ENCODE measurements around the gene ZSWIM6.
A peak's percentile ranks its signal among the peaks of the same experiment; 100 is the strongest.

ZSWIM6 gene

DNA sequence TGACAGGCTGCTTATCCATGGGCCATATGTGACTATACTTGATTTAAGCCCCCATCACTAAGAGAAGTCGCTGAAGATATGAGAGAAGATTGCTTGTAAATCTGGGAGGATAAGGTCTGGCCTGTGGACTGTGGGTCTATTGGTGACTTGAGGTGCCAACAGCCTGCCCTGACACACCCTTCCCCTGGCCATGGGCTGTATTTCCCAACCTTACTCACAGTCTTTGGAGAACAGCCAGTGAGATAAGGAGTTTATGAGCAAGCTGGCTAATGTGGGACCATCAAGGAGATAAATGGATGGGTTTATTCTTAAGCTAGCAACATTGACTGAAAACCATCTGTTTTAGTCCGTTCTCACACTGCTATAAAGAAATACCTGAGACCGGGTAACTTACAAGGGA is 231.3 kb downstream of the ZSWIM6 start:
- DNase-seq = peak; percentile 13

- no peak for DNase-seq
These were observed 235.3 kb downstream of the ZSWIM6 start for GRCh38 chr5:61567337-61567736.

DNA sequence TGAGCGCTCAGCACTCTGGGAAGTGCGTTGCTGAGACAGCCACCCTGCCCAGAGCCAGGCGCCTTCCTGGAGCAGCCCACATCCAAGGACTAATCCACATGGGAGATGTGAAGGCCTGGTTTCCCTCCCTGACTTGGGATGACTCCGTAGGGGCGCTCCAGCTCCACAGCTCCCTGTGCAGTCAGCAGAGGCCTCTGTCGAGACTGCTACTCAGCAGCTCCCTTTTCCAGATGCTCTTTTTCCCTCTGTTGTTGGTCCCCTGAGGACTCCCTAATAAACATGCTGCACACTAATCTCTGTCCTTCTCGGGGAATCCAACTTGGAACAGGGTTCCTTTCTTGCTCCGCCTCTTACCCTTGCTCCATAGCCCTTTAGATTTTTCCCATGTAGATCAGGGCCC is 237.3 kb downstream of the ZSWIM6 start:
- DNase-seq = peak; percentile 3

DNA sequence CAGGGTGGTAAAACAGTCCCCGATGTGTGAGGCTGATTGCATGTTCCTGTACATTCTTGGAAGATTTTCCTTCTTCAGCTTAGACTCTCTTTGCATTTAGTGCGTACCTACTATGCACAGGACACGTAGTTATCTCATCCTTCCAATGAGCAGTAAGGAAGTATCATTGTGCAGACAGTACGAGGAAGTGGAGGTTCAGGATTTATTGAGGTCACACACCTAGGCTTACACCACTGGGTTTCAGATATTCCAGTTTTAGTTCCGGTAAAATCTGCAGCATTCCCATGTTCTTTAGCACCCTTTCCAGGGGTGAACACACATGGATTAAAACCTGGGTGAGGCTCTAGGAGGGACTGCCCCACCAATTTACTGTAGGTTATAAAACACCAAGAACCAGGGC is 238.7 kb downstream of the ZSWIM6 start:
- no peak for DNase-seq

GRCh38 chr5:61572959-61573358 is 240.9 kb downstream of the ZSWIM6 start:
- DNase-seq = no peak

DNA sequence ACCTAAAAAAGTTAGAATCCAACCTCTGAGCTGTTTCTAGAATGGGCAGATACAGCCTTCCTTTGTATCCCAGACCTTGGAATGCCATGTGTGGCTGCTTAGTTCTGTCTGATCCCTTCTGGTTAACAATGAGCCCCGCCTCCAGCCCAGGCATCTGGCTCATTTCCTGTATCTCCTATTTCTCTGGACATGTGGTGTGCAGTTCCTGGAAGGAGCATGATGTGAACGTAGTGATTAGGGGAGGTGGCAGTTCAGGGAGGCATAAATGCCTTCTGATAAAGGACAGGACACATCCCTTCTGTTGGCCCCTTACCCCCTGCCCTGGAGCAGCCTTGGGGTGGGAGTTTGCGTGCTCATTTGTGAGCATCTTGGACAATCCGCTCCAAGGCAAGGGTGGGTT is 243.0 kb downstream of the ZSWIM6 start:
- peak; percentile 51 for DNase-seq

DNA sequence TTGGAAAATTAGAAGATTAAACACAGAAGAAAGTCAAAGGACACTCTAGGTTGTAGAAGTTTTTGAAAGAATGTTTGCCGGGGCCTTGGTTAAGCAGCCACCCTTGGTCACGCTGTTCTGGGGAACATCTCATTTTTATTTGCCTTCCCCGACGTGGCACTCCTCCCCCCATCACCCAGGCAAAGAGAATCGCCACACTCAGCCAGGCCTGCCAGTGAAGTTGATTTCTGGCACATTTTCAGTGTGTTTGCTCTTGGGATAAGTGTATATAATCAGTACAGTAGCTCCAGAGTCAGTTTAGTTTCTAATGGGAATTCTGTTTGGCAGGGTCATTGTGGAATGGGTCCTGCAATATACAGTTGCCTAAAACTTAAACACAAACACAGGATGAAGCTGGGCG is 243.5 kb downstream of the ZSWIM6 start:
- DNase-seq = no peak

DNA sequence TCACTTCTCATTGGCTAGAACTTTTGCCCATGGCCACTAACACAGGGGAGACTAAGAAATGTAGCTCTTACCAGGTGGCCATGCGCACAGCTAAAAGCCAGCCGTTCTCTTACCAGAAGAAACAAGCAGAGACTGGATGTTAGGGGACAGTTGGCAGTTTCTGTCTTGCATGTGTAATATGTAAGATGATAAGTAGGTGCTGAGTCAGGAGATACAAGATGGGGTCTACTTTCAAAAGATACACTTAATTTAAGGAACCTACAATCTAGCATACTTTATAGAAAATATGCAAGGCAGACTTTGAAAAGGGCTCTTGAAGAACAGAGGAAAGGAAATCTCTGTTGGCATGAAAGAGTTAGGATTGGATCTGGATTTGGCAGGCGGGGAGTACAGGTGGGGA is 244.5 kb downstream of the ZSWIM6 start:
- no peak for DNase-seq

DNA sequence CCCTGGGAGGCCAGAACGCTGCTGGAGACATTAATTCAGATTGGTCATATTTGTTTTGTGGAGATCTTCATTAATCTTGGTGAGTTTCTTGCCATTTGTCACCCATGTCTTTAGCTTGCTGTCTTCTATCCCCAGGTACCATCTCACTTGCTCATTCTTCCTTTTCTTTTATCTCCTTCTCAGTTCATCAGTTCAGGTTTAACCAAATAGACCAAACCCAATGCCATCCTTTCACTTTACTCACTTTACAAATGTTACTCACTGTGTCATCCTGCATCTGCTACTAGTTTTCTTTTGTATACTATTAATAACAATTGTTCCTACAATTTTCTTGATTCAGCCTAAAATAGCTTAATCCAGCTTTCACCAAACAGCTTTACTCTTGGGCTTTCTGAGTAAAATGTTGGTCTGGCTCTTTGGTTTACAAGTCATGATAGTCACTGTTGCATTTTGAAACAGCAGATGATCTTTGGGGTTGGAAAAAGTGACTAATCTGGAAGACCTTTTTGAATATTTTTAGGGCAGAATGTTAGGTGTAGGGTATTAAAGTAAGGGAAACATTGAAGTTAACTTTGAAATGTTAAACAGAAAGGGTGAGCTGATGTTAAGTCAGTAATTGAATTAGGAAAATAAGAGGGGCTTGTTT is 246.9 kb downstream of the ZSWIM6 start:
- DNase-seq = no peak

- no peak for DNase-seq
These were observed 250.3 kb downstream of the ZSWIM6 start for GRCh38 chr5:61582205-61582820.

DNA sequence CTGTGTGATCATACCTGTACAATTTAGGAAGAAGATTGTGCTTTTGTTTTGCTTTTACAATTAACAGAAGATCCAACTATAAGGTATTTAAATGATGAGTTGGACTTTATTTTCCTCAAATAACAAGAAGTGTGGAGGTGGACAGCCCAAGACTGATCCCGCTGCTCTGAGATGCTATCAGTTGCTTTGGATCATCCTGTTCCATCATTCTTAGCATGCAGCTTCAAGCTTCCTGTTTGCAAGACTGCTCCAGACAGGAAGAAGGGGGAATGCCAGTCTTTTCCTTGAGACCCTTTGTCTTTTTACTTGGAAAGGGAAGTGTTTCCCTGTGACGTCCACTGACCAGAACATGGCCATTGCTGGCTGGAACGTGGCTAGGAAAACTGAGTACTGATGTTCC is 250.8 kb downstream of the ZSWIM6 start:
- no peak for DNase-seq

- no peak for DNase-seq
These were observed 254.3 kb downstream of the ZSWIM6 start for GRCh38 chr5:61586096-61587084.

- DNase-seq = no peak
These were observed 255.1 kb downstream of the ZSWIM6 start for GRCh38 chr5:61587125-61587524.

GRCh38 chr5:61588216-61588615 is 256.2 kb downstream of the ZSWIM6 start:
- no peak for DNase-seq

DNA sequence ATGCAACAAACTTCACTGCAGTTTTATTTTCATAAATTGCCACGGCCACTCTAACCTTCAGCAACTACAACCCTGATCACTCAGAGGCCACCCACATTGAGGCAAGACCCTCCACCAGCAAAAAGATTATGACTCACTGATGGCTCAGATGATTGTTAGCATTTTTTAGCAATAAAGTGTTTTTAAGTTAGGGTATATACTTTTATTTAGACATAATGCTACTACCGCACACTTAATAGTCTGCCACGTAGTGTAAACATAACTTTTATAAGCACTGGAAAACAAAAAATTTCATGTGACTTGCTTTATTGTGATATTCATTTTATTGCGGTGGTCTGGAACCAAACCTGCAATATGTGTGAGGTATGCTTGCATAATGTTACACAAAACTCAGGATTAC is 257.9 kb downstream of the ZSWIM6 start:
- no peak for DNase-seq

DNA sequence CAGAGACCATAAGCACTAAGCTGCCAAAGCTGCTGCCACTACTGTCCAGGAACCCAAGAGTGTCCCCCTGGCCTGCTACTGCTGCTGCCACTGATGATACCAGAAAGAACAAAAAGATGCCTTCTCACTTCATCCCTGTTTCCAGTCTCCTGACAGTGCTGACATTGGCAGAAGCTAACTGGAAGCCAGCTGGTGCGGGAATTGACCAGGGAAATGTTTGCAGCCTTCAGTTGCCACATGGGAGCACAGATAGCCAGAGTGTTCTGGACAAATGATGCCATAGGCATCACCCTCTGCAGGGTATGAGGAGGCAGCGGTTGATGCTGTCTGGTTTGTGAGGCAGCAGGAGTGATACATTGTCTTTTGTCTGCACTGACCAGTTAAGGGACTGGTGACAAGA is 258.4 kb downstream of the ZSWIM6 start:
- DNase-seq = no peak

DNA sequence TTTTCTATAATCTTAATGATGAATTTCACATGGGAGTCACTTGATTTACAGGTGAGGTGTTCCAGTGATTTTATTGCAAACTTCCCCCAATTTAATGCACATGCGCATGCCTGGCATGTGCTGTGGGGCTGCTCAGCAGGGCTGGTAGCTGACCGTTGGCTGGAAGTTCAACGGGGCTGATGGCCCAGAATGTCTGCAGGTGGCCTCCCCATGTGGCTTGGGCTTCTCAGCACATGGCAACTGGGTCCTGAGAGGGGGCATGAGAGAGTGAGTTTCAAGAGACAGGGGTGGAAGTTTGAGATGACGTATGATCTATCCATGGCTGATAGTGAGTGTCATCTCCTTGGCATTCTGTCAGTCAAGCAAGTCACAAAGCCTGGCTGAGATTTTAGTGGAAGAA is 259.8 kb downstream of the ZSWIM6 start:
- DNase-seq = no peak

DNA sequence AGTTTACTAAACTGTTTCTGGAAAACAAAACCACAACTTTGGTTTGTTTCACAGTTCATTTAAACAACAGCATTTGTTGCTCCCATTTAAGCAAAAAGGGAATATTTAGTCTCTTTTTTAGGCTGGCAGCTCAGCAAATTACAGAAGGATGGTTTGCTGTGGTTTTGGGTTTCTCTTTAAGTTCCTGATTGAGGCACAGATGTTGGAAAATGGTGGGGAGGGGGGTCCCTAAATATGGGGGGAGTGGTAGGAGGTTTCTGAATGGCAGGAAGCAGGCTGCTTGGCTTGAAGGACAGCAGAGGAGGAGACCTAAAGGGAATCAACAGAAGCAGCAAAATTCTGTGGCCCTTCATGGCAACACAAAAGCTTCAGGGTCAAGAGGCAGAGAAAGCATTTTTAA is 263.4 kb downstream of the ZSWIM6 start:
- DNase-seq = no peak
